Stimulated activated CD8-positive, alpha-beta memory T cell treated with anti-CD3 and anti-CD28 coated beads, Interleukin-12 subunit alpha, Interleukin-12 subunit beta, amount 100 ng/mL, for 1 hour (primary cell): Measurements from ENCODE around the gene FREM1.

Experiments used
- DNase-seq: peaks from one replicate; pipeline ENCODE4 v3.0.0-alpha.2; 2020; ENCODE audit warnings: low read depth

FREM1 gene

GRCh38 chr9:14761584-14761983 lies 148.6 kb downstream of the FREM1 start:
- DNase-seq: no peak

GRCh38 chr9:14760060-14760459 lies 150.2 kb downstream of the FREM1 start:
- DNase-seq: no peak

GRCh38 chr9:14756291-14756690 lies 153.9 kb downstream of the FREM1 start:
- DNase-seq: no peak

- no peak for DNase-seq
These were observed 157.4 kb downstream of the FREM1 start for GRCh38 chr9:14752871-14753270.

GRCh38 chr9:14752271-14752670 lies 158.0 kb downstream of the FREM1 start:
- no peak for DNase-seq

GRCh38 chr9:14750821-14751220 lies 159.4 kb downstream of the FREM1 start:
- no peak for DNase-seq

- no peak for DNase-seq
These were observed 160.5 kb downstream of the FREM1 start for GRCh38 chr9:14749741-14750211.

- DNase-seq: no peak
These were observed 161.9 kb downstream of the FREM1 start for GRCh38 chr9:14748373-14748772.

- no peak for DNase-seq
These were observed 163.1 kb downstream of the FREM1 start for GRCh38 chr9:14747111-14747510.

GRCh38 chr9:14746626-14747025 lies 163.6 kb downstream of the FREM1 start:
- no peak for DNase-seq

GRCh38 chr9:14744768-14745167 lies 165.5 kb downstream of the FREM1 start:
- DNase-seq: no peak

- DNase-seq: no peak
These were observed 168.9 kb downstream of the FREM1 start for GRCh38 chr9:14741369-14741768.

- DNase-seq: no peak
These were observed 177.1 kb downstream of the FREM1 start for GRCh38 chr9:14733133-14733532.

GRCh38 chr9:14731294-14731981 lies 178.8 kb downstream of the FREM1 start:
- no peak for DNase-seq

- DNase-seq: no peak
These were observed 179.7 kb downstream of the FREM1 start for GRCh38 chr9:14730461-14730898.

- no peak for DNase-seq
These were observed 186.9 kb downstream of the FREM1 start for GRCh38 chr9:14723301-14723700.

- no peak for DNase-seq
These were observed 187.7 kb downstream of the FREM1 start, which contains the start of gene CER1 for GRCh38 chr9:14722391-14723035. TSS of gene CER1 (minus strand) at chr9:14722733. CDS start at chr9:14722672, 61 bp downstream.

- DNase-seq: no peak
These were observed 190.9 kb downstream of the FREM1 start for GRCh38 chr9:14719231-14719923.

GRCh38 chr9:14715102-14715501 lies 195.1 kb downstream of the FREM1 start:
- DNase-seq: no peak

GRCh38 chr9:14713187-14713767 lies 197.0 kb downstream of the FREM1 start:
- DNase-seq: no peak

- no peak for DNase-seq
These were observed 199.4 kb downstream of the FREM1 start for GRCh38 chr9:14710804-14711203.

- no peak for DNase-seq
These were observed 203.6 kb downstream of the FREM1 start for GRCh38 chr9:14706530-14707140.
